Neuronal stem cell (in vitro differentiated cells): ENCODE data around the gene JDP2.

Experiments
- DNase-seq: peaks from one replicate; pipeline ENCODE4 v3.0.0-alpha.2; 2013; ENCODE audit warnings: low spot score
- H2AFZ ChIP-seq: one replicate; pipeline ENCODE4 v1.6.1; 2013; ENCODE audit warnings: mild to moderate bottlenecking, low read length, inconsistent platforms
- H2AK5ac ChIP-seq: 2 replicates; pipeline ENCODE4 v1.6.1; 2013; ENCODE audit warnings: low read depth, mild to moderate bottlenecking, inconsistent platforms, low read length, moderate library complexity, mixed read lengths
- H2BK120ac ChIP-seq: 2 replicates; pipeline ENCODE4 v1.6.1; 2013; ENCODE audit warnings: low read depth, mild to moderate bottlenecking, inconsistent platforms, low read length, moderate library complexity, mixed read lengths
- H2BK12ac ChIP-seq: one replicate; pipeline ENCODE4 v1.6.1; 2013; ENCODE audit warnings: low read length, inconsistent platforms
- H2BK15ac ChIP-seq: 2 replicates; pipeline ENCODE4 v1.6.1; 2013; ENCODE audit warnings: mild to moderate bottlenecking, low read length, inconsistent platforms, mixed read lengths
- H2BK5ac ChIP-seq: one replicate; pipeline ENCODE4 v1.6.1; 2013; ENCODE audit warnings: inconsistent platforms, mild to moderate bottlenecking, low read length, moderate library complexity
- H3K14ac ChIP-seq: one replicate; pipeline ENCODE4 v1.6.1; 2013; ENCODE audit warnings: low read length, inconsistent platforms
- H3K18ac ChIP-seq: 2 replicates; pipeline ENCODE4 v1.6.1; 2013; ENCODE audit warnings: low read length, inconsistent platforms
- H3K23ac ChIP-seq: 2 replicates; pipeline ENCODE4 v1.6.1; 2013; ENCODE audit warnings: low read depth, mild to moderate bottlenecking, mixed read lengths, low read length, inconsistent platforms; ENCODE audit not compliant: poor library complexity
- H3K27ac ChIP-seq: replicated peaks from 3 replicates; pipeline ENCODE4 v1.5.1; 2013; ENCODE audit warnings: low read length, inconsistent platforms
- H3K27me3 ChIP-seq, 3 experiments: 2 replicates each; pipeline ENCODE4 v1.6.1; 2013; ENCODE audit warnings: low read length in 3 of 3, mild to moderate bottlenecking in 2 of 3, inconsistent platforms in 1 of 3, low read depth in 1 of 3, mixed read lengths in 1 of 3, moderate library complexity in 1 of 3; ENCODE audit not compliant: control insufficient read depth in 3 of 3, insufficient read depth in 3 of 3
- H3K36me3 ChIP-seq, 2 donors: replicated peaks in 1 of 2; 2 replicates each; pipeline ENCODE4 v1.6.1; 2013; ENCODE audit warnings: low read length in 2 of 2; ENCODE audit not compliant: control insufficient read depth in 2 of 2, insufficient read depth in 2 of 2
- H3K4ac ChIP-seq: 2 replicates; pipeline ENCODE4 v1.6.1; 2013; ENCODE audit warnings: inconsistent platforms, mild to moderate bottlenecking, low read length, moderate library complexity
- H3K4me1 ChIP-seq, 2 donors: 1 replicate in 1 of 2; 2 replicates in 1 of 2; pipeline ENCODE4 v1.6.1; 2013; ENCODE audit warnings: low read length in 2 of 2, low read depth in 1 of 2; ENCODE audit not compliant: control insufficient read depth in 2 of 2, insufficient read depth in 1 of 2
- H3K4me2 ChIP-seq: one replicate; pipeline ENCODE4 v1.6.1; 2013; ENCODE audit warnings: mild to moderate bottlenecking, low read length, inconsistent platforms; ENCODE audit not compliant: insufficient read depth, poor library complexity, severe bottlenecking
- H3K4me3 ChIP-seq, 2 donors: 2 replicates each; pipeline ENCODE4 v1.5.1; 2013; ENCODE audit warnings: low read length in 2 of 2, mild to moderate bottlenecking in 2 of 2, inconsistent platforms in 1 of 2, moderate library complexity in 1 of 2
- H3K79me1 ChIP-seq: one replicate; pipeline ENCODE4 v1.6.1; 2013; ENCODE audit warnings: low read depth, mild to moderate bottlenecking, inconsistent platforms, low read length, moderate library complexity
- H3K9ac ChIP-seq: one replicate; pipeline ENCODE4 v1.6.1; 2013; ENCODE audit warnings: mild to moderate bottlenecking, low read depth, low read length, inconsistent platforms; ENCODE audit not compliant: poor library complexity
- H3K9me3 ChIP-seq, 2 donors: replicated peaks in 1 of 2; 2 replicates each; pipeline versions ENCODE3 to v1.6.1; 2013; ENCODE audit warnings: low read length in 2 of 2, mild to moderate bottlenecking in 2 of 2, inconsistent platforms in 1 of 2, low read depth in 1 of 2, mixed read lengths in 1 of 2, moderate library complexity in 1 of 2; ENCODE audit not compliant: control insufficient read depth in 2 of 2, insufficient read depth in 1 of 2
- H4K8ac ChIP-seq: one replicate; pipeline ENCODE4 v1.6.1; 2013; ENCODE audit warnings: low read depth, mild to moderate bottlenecking, inconsistent platforms, low read length, moderate library complexity
- H4K91ac ChIP-seq: one replicate; pipeline ENCODE4 v1.6.1; 2013; ENCODE audit warnings: low read length, low read depth, mild to moderate bottlenecking, inconsistent platforms; ENCODE audit not compliant: poor library complexity
- WGBS, 2 donors: extraction: QIAGEN DNeasy Blood & Tissue Kit; methylation state at CpG; one replicate each; pipeline ENCODE4 v1.1.7; 2013; ENCODE audit warnings: missing lambda C conversion rate in 2 of 2, mixed read lengths in 1 of 2; ENCODE audit not compliant: insufficient read length in 2 of 2, insufficient replicate concordance in 1 of 2; ENCODE audit errors: extremely low coverage in 2 of 2; 5-methylcytosine and 5-hydroxymethylcytosine counted together

Gene JDP2

DNA sequence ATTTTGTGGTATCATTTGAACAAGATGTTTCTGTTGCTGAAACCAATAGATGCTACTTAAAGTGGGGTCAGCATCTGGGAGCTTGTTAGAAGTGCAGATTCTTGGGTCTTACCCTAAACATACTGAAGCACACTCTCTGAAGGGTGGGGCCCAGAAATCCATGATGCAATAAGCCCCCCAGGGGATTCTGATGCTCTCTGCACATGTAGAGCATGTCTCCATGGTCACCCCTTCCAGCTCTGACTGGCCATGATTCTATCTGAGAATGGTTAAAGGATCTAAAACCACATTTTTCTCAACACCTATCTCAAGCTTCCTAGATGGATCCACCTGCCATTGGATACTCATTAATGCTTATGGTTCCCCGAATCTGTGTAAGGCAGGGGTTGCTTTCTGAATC is 20.4 kb downstream of the JDP2 start:
- Histone ChIP-seq H3K36me3 (peaks cover 0 to 2% of the 10 kb centered on the region in 2 donors), H3K4me1 (peaks cover 18 to 39% of the 10 kb centered on the region in 2 donors), H2BK5ac (no peak overlapping the region), H4K8ac (no peak overlapping the region), H2BK12ac (no peak overlapping the region), H3K79me1 (no peaks in the 10 kb centered on the region), H3K27me3 (no peaks in the 10 kb centered on the region), H2AFZ (no peak overlapping the region), H3K9me3 (no peaks in the 10 kb centered on the region), H2BK120ac (no peak overlapping the region), H3K14ac (no peak overlapping the region), H3K4me2 (no peak overlapping the region), H3K23ac (no peak overlapping the region), H3K9ac (no peak overlapping the region), H2AK5ac (no peak overlapping the region), H3K18ac (no peak overlapping the region), H3K27ac (no peak overlapping the region), H3K4ac (no peak overlapping the region), H3K4me3 (no peak overlapping the region), H4K91ac (no peak overlapping the region), H2BK15ac (no peak overlapping the region)
- no CpG with 5 or more reads among the region's 1 CpG for WGBS, 2 donors
- DNase-seq: no peak

DNA sequence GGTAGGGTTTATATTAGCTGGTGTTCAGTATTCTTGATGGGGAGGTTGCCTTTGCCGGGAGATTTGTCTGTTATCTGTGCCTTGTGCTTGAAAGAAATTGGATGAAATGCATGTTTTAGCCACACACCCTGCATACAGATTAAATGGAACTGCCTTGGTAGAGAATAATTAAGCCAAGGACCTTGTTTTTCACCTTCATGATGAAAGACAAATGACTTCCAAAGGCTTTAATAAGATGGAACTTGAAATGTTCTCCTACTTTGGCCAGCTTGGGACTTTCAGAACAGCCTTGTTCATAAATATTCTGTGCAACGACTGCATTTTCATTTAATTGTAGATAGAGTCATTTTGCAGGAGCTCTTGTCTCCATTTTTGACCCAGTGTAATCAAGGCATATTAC is 21.2 kb downstream of the JDP2 start:
- Histone ChIP-seq H2BK12ac (no peak overlapping the region), H2AFZ (no peak overlapping the region), H3K27ac (no peak overlapping the region), H2BK15ac (no peak overlapping the region), H2BK120ac (no peak overlapping the region), H3K36me3 (peaks cover 0 to 2% of the 10 kb centered on the region in 2 donors), H2BK5ac (no peak overlapping the region), H3K4me2 (no peak overlapping the region), H3K4me3 (no peak overlapping the region), H3K23ac (no peak overlapping the region), H3K9me3 (no peaks in the 10 kb centered on the region), H4K8ac (no peak overlapping the region), H3K27me3 (no peaks in the 10 kb centered on the region), H4K91ac (no peak overlapping the region), H3K14ac (no peak overlapping the region), H3K4me1 (peaks cover 22 to 45% of the 10 kb centered on the region in 2 donors), H3K4ac (no peak overlapping the region), H3K9ac (no peak overlapping the region), H3K18ac (no peak overlapping the region), H3K79me1 (no peaks in the 10 kb centered on the region), H2AK5ac (no peak overlapping the region)
- WGBS, 2 donors: no CpG with 5 or more reads among the region's 2 CpGs
- DNase-seq: no peak

DNA sequence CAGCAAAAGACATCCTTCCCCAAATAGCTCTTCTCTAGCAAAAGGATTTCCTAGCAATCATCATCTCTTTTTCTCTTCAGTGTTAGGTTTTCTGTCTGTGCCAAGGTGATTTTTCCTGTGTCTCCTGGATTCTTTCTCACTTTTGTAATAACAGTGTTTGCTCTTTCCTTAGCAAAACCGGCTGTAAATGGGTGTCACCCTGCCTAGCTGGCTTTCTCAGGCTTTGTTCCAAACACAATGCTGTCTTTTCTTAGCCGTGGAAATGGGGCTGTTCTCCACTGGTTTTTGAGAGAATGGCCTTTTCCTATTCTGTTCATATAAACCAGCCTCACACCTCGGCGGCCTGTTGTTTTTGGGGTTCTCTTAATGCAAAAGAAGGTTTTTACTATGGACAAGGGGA is 21.9 kb downstream of the JDP2 start:
- no CpG with 5 or more reads among the region's 4 CpGs for WGBS, 2 donors
- no peak overlapping the region for H3K27ac ChIP-seq
- H2BK15ac ChIP-seq: no peak overlapping the region

DNA sequence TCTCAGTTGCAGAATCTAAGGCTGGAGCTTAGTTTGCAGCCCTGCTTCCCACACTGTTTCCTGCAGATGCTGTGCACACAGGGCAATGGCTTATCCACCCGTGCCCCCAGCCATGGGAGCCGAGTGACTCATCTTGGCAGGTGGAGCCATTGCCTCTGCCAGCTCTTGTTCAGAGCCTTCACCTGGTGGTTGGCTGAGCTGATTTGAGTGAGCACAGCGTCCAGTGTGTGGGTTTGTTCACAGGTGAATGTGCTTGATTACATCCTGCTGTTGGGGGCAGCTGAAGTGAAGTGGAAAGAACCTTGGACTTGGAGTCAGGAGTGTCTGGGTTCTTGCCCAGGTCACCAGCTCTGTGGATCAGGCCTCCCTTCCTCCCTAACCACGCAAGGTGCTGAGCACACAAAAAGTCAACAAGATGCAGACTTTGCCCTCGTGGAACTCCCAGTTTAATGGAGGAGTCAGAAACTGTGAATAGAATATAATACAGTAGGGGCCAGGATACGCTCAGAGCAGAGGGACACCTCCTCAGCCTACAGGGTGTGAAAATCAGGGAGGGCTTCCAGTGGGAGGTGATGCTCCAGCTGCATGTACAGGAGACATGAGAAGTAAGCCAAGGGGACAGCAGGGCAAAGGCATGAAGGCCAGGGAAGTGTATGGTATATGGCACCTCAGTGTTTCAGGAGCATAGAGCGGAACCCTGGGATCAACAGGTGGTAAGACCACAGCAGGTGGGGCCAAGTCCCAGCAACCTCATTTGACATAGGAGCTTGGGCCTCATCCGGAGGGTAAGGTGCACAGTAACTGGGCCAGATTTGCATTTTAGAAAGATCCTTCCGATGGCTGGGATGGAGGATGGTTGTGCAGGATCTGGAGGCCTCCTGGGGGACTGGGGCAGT is 22.8 kb downstream of the JDP2 start:
- Histone ChIP-seq H2BK120ac (peak overlapping the region; percentile 97), H3K27me3 (no peaks in the 10 kb centered on the region), H3K79me1 (no peaks in the 10 kb centered on the region), H3K4me1 (peaks cover 22 to 53% of the 10 kb centered on the region in 2 donors), H2BK5ac (peak overlapping the region; percentile 69), H2AFZ (no peak overlapping the region), H4K91ac (peak overlapping the region; percentile 47), H2BK12ac (peak overlapping the region; percentile 82), H3K4ac (no peak overlapping the region), H3K4me2 (no peak overlapping the region), H2BK15ac (peak overlapping the region; percentile 93), H2AK5ac (peak overlapping the region; percentile 97), H3K9ac (no peak overlapping the region), H3K9me3 (no peaks in the 10 kb centered on the region), H3K23ac (no peak overlapping the region), H3K27ac (no peak overlapping the region), H3K4me3 (no peak overlapping the region), H3K36me3 (peaks cover 0 to 2% of the 10 kb centered on the region in 2 donors), H4K8ac (no peak overlapping the region), H3K18ac (peak overlapping the region; percentile 73), H3K14ac (peak overlapping the region; percentile 39)
- no peak for DNase-seq
- no CpG with 5 or more reads among the region's 9 CpGs for WGBS, 2 donors

More for the DNA sequence above, 21.9 kb downstream of the JDP2 start:
- Histone ChIP-seq H3K36me3 (peaks cover 0 to 2% of the 10 kb centered on the region in 2 donors), H3K4me2 (no peak overlapping the region), H2AK5ac (no peak overlapping the region), H3K23ac (no peak overlapping the region), H2AFZ (peak overlapping the region; percentile 64), H3K14ac (no peak overlapping the region), H2BK12ac (peak overlapping the region; percentile 82), H2BK5ac (peak overlapping the region; percentile 69), H3K18ac (peak overlapping the region; percentile 73), H4K8ac (no peak overlapping the region), H3K4me1 (peaks cover 22 to 48% of the 10 kb centered on the region in 2 donors), H4K91ac (no peak overlapping the region), H3K79me1 (no peaks in the 10 kb centered on the region), H3K4ac (no peak overlapping the region), H3K4me3 (no peak overlapping the region), H3K27me3 (no peaks in the 10 kb centered on the region), H3K9ac (no peak overlapping the region), H2BK120ac (no peak overlapping the region), H3K9me3 (no peaks in the 10 kb centered on the region)
- DNase-seq: no peak
